Endodermal cell (in vitro differentiated cells): ENCODE data around the gene MAPT. TPM values are rescaled to one million over a fixed set of nuclear protein-coding genes. Genes with fewer than 3 reads are reported as not detected.
A peak's percentile ranks its signal among the peaks of the same experiment; 100 is the strongest.

Experiments used
- DNase-seq: peaks from one replicate; pipeline ENCODE4 v3.0.0-alpha.2; 2017
- H3K27ac ChIP-seq: 2 replicates; pipeline ENCODE4 v1.5.1; 2013; ENCODE audit warnings: mild to moderate bottlenecking, low read depth, low read length, moderate library complexity
- H3K27me3 ChIP-seq: 2 replicates; pipeline ENCODE4 v1.6.1; 2013; ENCODE audit warnings: mild to moderate bottlenecking, low read length, moderate library complexity; ENCODE audit not compliant: insufficient read depth, control insufficient read depth, poor library complexity, severe bottlenecking
- H3K36me3 ChIP-seq: 2 replicates; pipeline ENCODE4 v1.7.0; 2013; ENCODE audit warnings: mild to moderate bottlenecking, low read length, moderate library complexity; ENCODE audit not compliant: control insufficient read depth, insufficient read depth
- H3K4me1 ChIP-seq: one replicate; pipeline ENCODE4 v1.7.0; 2013; ENCODE audit warnings: low read length; ENCODE audit not compliant: control insufficient read depth, insufficient read depth
- H3K4me3 ChIP-seq: 2 replicates; pipeline ENCODE4 v1.5.1; 2013; ENCODE audit warnings: mild to moderate bottlenecking, low read length, moderate library complexity
- H3K9ac ChIP-seq: 2 replicates; pipeline ENCODE4 v1.6.1; 2013; ENCODE audit warnings: mild to moderate bottlenecking, low read length, moderate library complexity; ENCODE audit not compliant: poor library complexity, severe bottlenecking; ENCODE audit errors: extremely low read depth
- H3K9me3 ChIP-seq: 2 replicates; pipeline ENCODE4 v1.6.1; 2013; ENCODE audit warnings: mild to moderate bottlenecking, low read length, moderate library complexity; ENCODE audit not compliant: control insufficient read depth
- H3K27ac Mint-ChIP-seq: 2 replicates; pipeline ENCODE4 v1.8.0; 2020; ENCODE audit warnings: mixed read lengths
- H3K27me3 Mint-ChIP-seq: 2 replicates; pipeline ENCODE4 v1.8.0; 2021; ENCODE audit warnings: mild to moderate bottlenecking, mixed read lengths; ENCODE audit not compliant: insufficient read depth
- H3K36me3 Mint-ChIP-seq: 2 replicates; pipeline ENCODE4 v1.8.0; 2020; ENCODE audit warnings: low read depth, mixed read lengths
- H3K4me1 Mint-ChIP-seq: 2 replicates; pipeline ENCODE4 v1.8.0; 2020; ENCODE audit warnings: mixed read lengths
- H3K4me3 Mint-ChIP-seq: 2 replicates; pipeline ENCODE4 v1.8.0; 2020; ENCODE audit warnings: mild to moderate bottlenecking, moderate library complexity, mixed read lengths
- H3K9me3 Mint-ChIP-seq: 2 replicates; pipeline ENCODE4 v1.8.0; 2020; ENCODE audit warnings: mild to moderate bottlenecking, mixed read lengths
- CTCF ChIP-seq: fragments of 200-600 bp; sonication (generic); conservative IDR thresholded peaks from 2 replicates; pipeline ENCODE4 v1.5.0; 2021; ENCODE audit warnings: antibody characterized with exemption, mild to moderate bottlenecking
- WGBS, 2 experiments: methylation state at CpG; one replicate each; pipeline versions ENCODE4 v1.1.5 to v1.1.7; 2013; ENCODE audit warnings: missing lambda C conversion rate in 2 of 2, mixed read lengths in 1 of 2; ENCODE audit not compliant: insufficient coverage in 1 of 2, insufficient read length in 1 of 2; 5-methylcytosine and 5-hydroxymethylcytosine counted together
- total RNA-seq, 2 donors: library from RNA; stranded (reverse); fragmentation: NEBNext Ultra II Directional in 1 of 2; extraction: Animal tissue kit (Norgen Biotek cat#: 25700) in 1 of 2; gene quantifications; 2 replicates in 1 of 2; 3 replicates in 1 of 2; pipeline ENCODE4 v1.2.1, GENCODE V29; 2021

MAPT gene
- total RNA-seq, 2 donors from 2014 or later = 0.69 to 0.73 TPM

GRCh38 chr17:46029627-46030026 lies 135.3 kb downstream of the MAPT start:
- Histone ChIP-seq H3K36me3 (peaks cover 82% of the 10 kb centered on the region), H3K27ac (peak overlapping the region; percentile 21), H3K27me3 (no peaks in the 10 kb centered on the region), H3K4me1 (peaks cover 7% of the 10 kb centered on the region), H3K9me3 (no peaks in the 10 kb centered on the region), H3K9ac (no peak overlapping the region), H3K4me3 (no peak overlapping the region)
- Mint-ChIP-seq H3K4me1 (peaks cover 33% of the 10 kb centered on the region), H3K36me3 (peaks cover 64% of the 10 kb centered on the region), H3K4me3 (no peak overlapping the region), H3K9me3 (no peaks in the 10 kb centered on the region), H3K27me3 (no peaks in the 10 kb centered on the region), H3K27ac (peak overlapping the region; percentile 2)
- 94% methylated on average over 6 of the region's 6 CpGs for WGBS, 2 experiments
- no peak for TF ChIP-seq CTCF
- DNase-seq = no peak

GRCh38 chr17:46030752-46031151 lies 136.4 kb downstream of the MAPT start:
- Histone ChIP-seq H3K27ac (no peak overlapping the region), H3K9ac (no peak overlapping the region), H3K9me3 (no peaks in the 10 kb centered on the region), H3K4me3 (no peak overlapping the region), H3K36me3 (peaks cover 93% of the 10 kb centered on the region), H3K4me1 (peaks cover 7% of the 10 kb centered on the region), H3K27me3 (no peaks in the 10 kb centered on the region)
- Mint-ChIP-seq H3K4me3 (no peak overlapping the region), H3K27me3 (no peaks in the 10 kb centered on the region), H3K9me3 (no peaks in the 10 kb centered on the region), H3K4me1 (peaks cover 33% of the 10 kb centered on the region), H3K36me3 (peaks cover 67% of the 10 kb centered on the region), H3K27ac (peak overlapping the region; percentile 42)
- no peak for TF ChIP-seq CTCF
- WGBS, 2 experiments = 94% methylated on average over 3 of the region's 3 CpGs; no CpG with 5 or more reads in 1 of the 2 experiments
- DNase-seq = no peak

GRCh38 chr17:46031440-46031839 lies 137.1 kb downstream of the MAPT start:
- Mint-ChIP-seq H3K27me3 (no peaks in the 10 kb centered on the region), H3K36me3 (peaks cover 71% of the 10 kb centered on the region), H3K27ac (no peak overlapping the region), H3K4me1 (peaks cover 32% of the 10 kb centered on the region), H3K4me3 (no peak overlapping the region), H3K9me3 (no peaks in the 10 kb centered on the region)
- H3K9ac ChIP-seq = no peak overlapping the region
- no peak overlapping the region for H3K27ac ChIP-seq
- TF ChIP-seq CTCF = no peak
- no peaks in the 10 kb centered on the region for H3K9me3 ChIP-seq
- no peak overlapping the region for H3K4me3 ChIP-seq
- peaks cover 7% of the 10 kb centered on the region for H3K4me1 ChIP-seq
- no peak for DNase-seq
- WGBS, 2 experiments = 94% methylated on average over 12 to 16 of the region's 16 CpGs
- no peaks in the 10 kb centered on the region for H3K27me3 ChIP-seq
- H3K36me3 ChIP-seq = peaks cover 95% of the 10 kb centered on the region
